OCI-LY1 (cell line): ENCODE data around the gene UNC13D.

ENCODE experiments used
- CTCF ChIP-seq: fragments of 200-600 bp; sonication (generic), shearing (Covaris generic); IDR thresholded peaks from 2 replicates; pipeline ENCODE4 v1.5.1; 2017; ENCODE audit warnings: mild to moderate bottlenecking, antibody characterized with exemption, low read length, moderate library complexity, mixed read lengths
- EZH2 ChIP-seq: fragments of 200-600 bp; sonication (generic), shearing (Covaris generic); IDR thresholded peaks from 2 replicates; pipeline ENCODE4 v1.8.0; 2017; ENCODE audit warnings: borderline replicate concordance, mixed run types, mild to moderate bottlenecking, antibody characterized with exemption, low read length, moderate library complexity, mixed read lengths

DNA sequence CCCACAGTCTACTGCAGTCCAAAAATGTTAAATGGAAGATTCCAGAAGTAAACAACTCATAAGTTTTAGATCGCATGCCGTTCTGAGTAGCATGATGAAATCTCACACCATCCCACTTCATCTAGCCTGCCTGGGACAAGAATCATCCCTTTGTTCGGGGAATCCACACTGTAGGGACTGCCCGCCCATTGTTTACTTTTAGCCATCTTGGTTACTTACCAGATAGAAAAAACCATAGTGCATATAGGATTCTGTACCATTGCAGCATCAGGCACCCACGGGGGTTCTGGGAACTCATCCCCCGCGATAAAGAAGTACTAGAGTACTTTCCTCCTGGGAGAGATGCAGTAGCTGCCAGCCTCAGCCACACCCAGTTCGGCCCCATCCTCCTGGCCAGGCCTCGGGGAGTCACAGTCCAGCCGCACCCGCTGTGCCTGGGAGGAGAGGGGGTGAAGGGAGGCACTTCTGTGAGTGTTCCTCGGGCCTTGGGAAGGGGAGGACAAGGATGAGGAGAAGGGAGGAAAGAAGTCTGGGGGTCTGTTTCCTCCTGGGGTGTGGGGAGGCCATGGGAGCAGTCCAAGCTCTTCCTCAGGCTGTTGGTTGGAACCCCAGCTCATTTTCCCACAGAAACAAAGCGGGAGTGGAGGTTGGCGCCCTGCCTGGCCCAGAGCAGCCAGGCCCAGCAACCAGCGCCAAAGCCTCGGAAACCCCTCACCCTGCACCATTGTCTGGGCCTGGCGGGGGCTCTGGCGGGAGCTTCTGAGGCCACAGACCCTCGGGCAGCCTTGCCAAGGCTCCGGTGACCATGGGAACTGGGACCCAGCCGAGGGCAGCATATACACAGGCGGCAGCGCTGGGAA lies 25.3 kb upstream of the UNC13D start:
- TF ChIP-seq CTCF (no peak), EZH2 (no peak)
